WTC11 (cell line): ENCODE data around the gene SIT1.

Source experiments
- CREB1 ChIP-seq: sonication (generic); formaldehyde crosslinking; IDR thresholded peaks from 2 replicates; pipeline ENCODE4 v1.8.0; 2023; ENCODE audit warnings: mild to moderate bottlenecking, missing genetic modification reagents
- FOXP4 ChIP-seq: sonication (generic); formaldehyde crosslinking; IDR thresholded peaks from 2 replicates; pipeline ENCODE4 v1.8.0; 2022; ENCODE audit warnings: mild to moderate bottlenecking, missing genetic modification reagents
- MAX ChIP-seq: sonication (generic); formaldehyde crosslinking; IDR thresholded peaks from 2 replicates; pipeline ENCODE4 v1.8.0; 2022; ENCODE audit warnings: mild to moderate bottlenecking, missing genetic modification reagents
- NFATC4 ChIP-seq: fragments of 250-450 bp; sonication (Bioruptor Pico); IDR thresholded peaks from 2 replicates; pipeline ENCODE4 v1.9.0; 2021; ENCODE audit warnings: mild to moderate bottlenecking
- NFYB ChIP-seq: sonication (generic); formaldehyde crosslinking; conservative IDR thresholded peaks from 2 replicates; pipeline ENCODE4 v1.8.0; 2022; ENCODE audit warnings: low read depth, missing genetic modification reagents
- NR1H2 ChIP-seq: sonication (generic); formaldehyde crosslinking; IDR thresholded peaks from 2 replicates; pipeline ENCODE4 v1.9.0; 2021; ENCODE audit warnings: mild to moderate bottlenecking, moderate library complexity, missing genetic modification reagents
- PREB ChIP-seq: sonication (generic); formaldehyde crosslinking; IDR thresholded peaks from 2 replicates; pipeline ENCODE4 v1.8.1; 2022; ENCODE audit warnings: mild to moderate bottlenecking, missing genetic modification reagents, moderate library complexity, borderline replicate concordance
- SP1 ChIP-seq: sonication (generic); formaldehyde crosslinking; conservative IDR thresholded peaks from 2 replicates; pipeline ENCODE4 v1.8.1; 2022; ENCODE audit warnings: missing genetic modification reagents
- TCF7 ChIP-seq: sonication (generic); formaldehyde crosslinking; IDR thresholded peaks from 2 replicates; pipeline ENCODE4 v1.8.0; 2022; ENCODE audit warnings: mild to moderate bottlenecking, low read depth, missing genetic modification reagents, moderate library complexity
- USF1 ChIP-seq: sonication (generic); formaldehyde crosslinking; IDR thresholded peaks from 2 replicates; pipeline ENCODE4 v1.8.0; 2022; ENCODE audit warnings: mild to moderate bottlenecking, missing genetic modification reagents
- ZNF317 ChIP-seq: sonication (generic); formaldehyde crosslinking; IDR thresholded peaks from 2 replicates; pipeline ENCODE4 v1.8.1; 2023; ENCODE audit warnings: low read depth, mild to moderate bottlenecking, moderate library complexity, missing genetic modification reagents, borderline replicate concordance
- TF ChIP-seq, protein P1 (sequence below): fragments of 200-600 bp; IDR thresholded peaks from 2 replicates; pipeline ENCODE4 v1.8.0; 2022; ENCODE audit warnings: antibody characterized with exemption
- TF ChIP-seq, protein P2 (sequence below): sonication (generic); formaldehyde crosslinking; IDR thresholded peaks from 2 replicates; pipeline ENCODE4 v1.8.0; 2022; ENCODE audit warnings: mild to moderate bottlenecking, missing genetic modification reagents

- TF ChIP-seq, protein P1, sequence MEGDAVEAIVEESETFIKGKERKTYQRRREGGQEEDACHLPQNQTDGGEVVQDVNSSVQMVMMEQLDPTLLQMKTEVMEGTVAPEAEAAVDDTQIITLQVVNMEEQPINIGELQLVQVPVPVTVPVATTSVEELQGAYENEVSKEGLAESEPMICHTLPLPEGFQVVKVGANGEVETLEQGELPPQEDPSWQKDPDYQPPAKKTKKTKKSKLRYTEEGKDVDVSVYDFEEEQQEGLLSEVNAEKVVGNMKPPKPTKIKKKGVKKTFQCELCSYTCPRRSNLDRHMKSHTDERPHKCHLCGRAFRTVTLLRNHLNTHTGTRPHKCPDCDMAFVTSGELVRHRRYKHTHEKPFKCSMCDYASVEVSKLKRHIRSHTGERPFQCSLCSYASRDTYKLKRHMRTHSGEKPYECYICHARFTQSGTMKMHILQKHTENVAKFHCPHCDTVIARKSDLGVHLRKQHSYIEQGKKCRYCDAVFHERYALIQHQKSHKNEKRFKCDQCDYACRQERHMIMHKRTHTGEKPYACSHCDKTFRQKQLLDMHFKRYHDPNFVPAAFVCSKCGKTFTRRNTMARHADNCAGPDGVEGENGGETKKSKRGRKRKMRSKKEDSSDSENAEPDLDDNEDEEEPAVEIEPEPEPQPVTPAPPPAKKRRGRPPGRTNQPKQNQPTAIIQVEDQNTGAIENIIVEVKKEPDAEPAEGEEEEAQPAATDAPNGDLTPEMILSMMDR, result no peak
- TF ChIP-seq SP1 (CRISPR knock-in tag), result no peak
- TF ChIP-seq CREB1 (CRISPR knock-in tag), result no peak
- no peak for TF ChIP-seq NFYB
- no peak for TF ChIP-seq FOXP4 (CRISPR knock-in tag)
- no peak for TF ChIP-seq MAX (CRISPR knock-in tag)
- no peak for TF ChIP-seq TCF7 (CRISPR knock-in tag)
- TF ChIP-seq NR1H2 (CRISPR knock-in tag), result no peak
- TF ChIP-seq PREB (CRISPR knock-in tag), result no peak
- TF ChIP-seq NFATC4 (CRISPR knock-in tag), result no peak
- TF ChIP-seq ZNF317 (CRISPR knock-in tag), result no peak
- TF ChIP-seq, protein P2, sequence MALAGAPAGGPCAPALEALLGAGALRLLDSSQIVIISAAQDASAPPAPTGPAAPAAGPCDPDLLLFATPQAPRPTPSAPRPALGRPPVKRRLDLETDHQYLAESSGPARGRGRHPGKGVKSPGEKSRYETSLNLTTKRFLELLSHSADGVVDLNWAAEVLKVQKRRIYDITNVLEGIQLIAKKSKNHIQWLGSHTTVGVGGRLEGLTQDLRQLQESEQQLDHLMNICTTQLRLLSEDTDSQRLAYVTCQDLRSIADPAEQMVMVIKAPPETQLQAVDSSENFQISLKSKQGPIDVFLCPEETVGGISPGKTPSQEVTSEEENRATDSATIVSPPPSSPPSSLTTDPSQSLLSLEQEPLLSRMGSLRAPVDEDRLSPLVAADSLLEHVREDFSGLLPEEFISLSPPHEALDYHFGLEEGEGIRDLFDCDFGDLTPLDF (CRISPR knock-in tag), result no peak
- no peak for TF ChIP-seq USF1 (CRISPR knock-in tag)
Observed at GRCh38 chr9:35687972-35688557, 37.3 kb upstream of the SIT1 start.
